ENCODE data around the gene JMJD7.

The JMJD7 gene

DNA sequence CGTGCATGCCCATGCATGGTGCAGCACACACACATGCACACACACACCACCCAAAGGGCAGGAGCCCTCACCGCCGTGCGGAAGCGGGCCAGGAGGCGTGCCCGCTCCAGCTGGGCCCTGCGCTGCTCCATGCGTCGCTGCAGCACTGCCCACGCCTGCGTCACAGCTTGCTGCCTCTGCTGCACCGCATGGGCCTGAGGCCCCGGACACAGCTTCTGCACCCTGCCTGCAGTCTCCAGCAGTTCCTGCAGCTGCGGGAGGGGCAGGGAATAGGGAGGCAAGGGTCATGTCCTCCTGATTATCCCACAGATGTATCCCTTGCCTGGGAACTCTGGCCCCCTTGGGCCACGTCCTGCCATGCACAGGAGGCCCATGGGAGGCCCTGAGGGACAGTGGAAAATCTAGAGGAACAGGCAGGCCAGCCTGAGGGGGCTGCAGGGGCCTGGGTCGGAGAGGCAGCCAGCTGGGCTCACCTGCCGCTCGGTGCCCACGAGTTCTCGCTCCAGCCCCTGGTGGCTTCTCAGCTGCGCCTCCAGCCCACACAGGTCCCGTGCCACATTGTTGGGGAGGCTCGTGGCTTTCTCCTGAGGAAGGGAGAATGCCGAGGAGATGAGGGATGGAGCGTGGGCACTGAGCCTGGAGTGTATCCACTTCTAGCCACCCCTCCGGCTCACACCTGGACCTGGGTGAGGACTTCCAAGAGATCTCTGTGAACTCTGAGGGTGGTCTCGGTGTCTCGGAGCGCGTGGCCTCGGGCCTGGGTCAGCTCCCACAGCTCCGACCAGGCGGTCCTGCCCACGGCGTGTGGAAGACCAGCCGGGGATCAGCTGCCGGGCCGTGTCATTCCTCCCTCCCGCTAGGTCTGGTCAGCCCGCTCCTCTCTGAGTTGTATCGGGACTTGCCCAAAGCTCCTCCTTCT is 42.1 kb downstream of the JMJD7 start:
- DNase-seq = no peak

DNA sequence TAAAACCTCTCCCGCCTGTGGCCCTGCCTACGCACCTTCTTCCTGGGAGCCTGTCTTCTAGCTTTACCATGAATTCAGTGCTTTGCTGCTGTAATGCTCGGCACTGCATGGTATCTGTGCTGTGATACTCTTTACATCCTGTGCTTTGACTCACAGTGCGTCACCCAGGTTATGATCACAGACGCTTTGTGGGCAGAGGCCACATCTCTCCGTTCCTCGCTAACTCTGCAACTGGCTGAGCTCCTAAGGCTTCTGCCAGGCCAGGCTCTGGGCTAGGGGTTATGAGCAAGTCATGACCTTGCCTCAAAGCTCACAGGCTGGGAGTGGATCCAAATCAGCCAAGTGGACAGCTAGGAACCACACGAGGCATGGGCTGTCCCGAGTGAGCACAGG is 42.8 kb downstream of the JMJD7 start:
- DNase-seq = peak; percentile 53

DNA sequence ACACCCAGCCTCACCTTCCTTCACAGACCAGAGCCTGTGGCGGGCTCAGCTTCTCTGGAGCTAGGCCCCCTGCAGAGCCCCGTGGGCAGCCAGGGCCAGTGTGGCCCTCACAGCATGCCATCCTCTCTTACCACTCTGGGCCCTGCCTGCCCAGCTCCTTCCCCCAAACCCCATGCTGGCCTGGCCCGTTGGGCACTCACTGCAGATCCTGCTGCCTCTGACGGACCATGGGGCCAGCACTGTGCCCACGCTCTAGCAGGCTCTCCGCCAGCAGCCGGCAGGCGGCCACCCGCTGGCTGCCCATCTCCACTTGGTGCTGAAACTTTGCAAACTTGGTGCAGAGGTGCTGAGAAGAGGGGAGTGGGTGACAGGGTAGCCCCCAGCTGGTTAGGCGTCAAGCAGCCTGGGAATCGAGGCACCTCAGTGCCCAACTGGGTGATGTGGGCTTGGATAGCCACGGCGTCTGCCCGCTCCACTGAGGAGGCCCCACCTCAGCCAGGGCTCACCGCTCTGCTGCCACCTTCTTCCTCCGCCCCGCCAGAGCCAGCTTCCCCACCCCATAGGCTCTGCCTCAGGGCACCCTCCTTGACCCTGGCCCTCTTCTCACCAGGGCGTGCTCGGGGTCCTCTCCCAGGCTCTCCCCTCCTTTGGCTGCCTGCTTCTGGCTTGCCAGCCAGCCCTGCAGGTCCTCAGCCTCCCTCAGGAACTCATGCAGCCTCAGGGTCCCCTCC is 43.4 kb downstream of the JMJD7 start:
- no peak for DNase-seq

DNA sequence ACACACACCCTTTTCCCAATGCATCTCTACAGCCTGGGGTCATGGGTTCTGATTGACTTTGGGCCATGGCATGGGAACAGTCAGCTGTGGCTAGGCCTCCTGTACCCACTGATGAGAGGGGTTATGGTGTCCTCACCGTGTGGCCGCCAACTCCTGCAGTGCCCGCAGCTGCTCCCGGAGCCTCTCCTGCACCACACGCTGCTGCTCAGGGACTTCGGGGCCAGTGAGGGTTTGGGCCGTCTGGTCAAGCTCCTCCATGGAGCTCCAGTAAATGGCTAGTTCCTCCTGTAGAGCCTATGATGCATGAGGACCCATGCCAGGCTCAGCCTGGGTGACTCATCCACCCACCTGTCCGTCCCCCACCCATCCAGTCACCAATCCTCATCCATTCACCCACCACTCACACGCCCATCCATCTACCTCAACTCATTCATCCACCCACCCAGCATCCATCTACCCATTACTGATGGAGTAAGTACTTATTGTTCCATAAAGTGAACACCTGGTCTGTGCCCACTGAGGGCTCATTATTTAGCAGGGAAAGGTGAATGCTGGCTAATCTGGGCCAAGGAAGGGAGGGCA is 44.4 kb downstream of the JMJD7 start:
- DNase-seq = no peak

DNA sequence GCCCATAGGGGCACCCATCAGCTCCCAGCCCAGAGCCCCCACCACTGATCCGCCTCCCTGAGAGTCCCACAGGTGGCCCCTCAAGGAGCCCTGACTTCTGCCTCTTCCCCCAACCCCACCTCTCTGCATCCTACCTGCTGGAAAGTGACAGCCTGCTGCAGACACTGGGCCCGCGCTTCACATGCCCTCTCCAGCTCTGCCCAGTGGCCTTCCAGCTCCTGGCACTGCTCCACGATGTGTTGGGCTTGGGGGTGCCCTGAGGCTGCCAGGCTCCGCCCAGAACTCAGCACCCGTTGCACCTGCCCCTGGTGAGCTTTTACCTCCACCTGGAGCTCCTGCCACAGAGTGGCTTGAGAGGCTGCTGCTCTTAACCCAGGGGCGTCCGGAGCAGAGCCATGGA is 45.8 kb downstream of the JMJD7 start:
- DNase-seq = no peak

DNA sequence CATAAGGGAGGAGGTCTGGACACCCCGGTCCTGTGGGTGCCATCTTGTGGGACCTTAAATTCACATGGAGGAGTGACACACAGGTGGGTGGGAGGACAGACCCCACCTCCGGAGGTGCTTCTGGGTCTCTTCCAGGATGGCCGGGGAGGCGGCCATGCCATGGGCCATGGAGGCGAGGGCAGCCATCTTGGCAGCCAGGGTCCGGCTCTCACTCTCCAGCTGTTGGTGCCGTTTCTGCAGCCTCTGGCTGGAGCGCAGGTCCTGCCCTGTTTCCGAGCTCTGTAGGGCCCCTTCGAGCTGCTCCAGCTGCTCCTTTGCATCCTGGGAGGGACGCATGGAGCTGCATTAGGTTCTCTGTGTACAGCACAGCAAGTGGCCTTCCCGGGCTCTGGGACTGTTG is 46.8 kb downstream of the JMJD7 start:
- DNase-seq = no peak

DNA sequence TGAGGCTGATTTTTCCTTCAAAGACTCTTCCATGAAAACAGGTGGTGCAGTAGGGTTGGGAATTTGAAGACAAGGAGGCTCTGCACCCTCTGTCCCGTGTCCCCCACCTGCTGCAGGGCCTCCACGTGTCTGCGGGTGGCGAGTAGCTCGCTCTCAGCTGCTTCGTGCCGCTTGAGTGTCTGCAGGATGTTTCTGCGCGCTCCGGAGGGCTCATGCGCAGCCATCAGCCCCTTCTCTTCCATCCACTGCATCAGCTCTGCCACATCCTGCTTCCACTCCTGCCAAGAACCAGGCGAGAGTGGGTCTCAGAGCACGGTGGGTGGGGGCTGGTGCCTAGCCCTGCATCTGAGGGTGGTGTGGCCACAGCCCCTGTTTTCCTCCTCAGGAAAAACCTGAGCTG is 48.1 kb downstream of the JMJD7 start:
- DNase-seq = no peak

DNA sequence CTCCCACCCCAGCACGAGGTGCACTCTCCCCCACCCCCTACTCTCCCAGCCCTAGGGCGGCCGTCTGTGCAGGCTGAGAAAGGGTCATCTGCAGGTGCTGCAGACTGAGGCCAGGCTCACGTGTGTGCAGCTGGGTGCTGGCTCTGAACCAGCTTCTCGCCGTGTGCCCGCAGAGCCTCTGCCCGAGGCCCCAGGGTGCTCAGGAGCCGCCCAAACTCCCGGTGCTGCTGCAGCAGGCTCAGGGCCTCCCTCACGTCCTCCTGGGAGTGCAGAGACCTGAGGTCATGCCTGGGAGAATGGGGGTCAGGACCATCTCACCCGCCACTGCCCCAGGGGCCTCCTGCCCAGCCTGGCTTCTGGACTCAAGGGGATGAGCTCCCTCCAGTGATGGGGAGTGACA is 48.8 kb downstream of the JMJD7 start:
- no peak for DNase-seq

DNA sequence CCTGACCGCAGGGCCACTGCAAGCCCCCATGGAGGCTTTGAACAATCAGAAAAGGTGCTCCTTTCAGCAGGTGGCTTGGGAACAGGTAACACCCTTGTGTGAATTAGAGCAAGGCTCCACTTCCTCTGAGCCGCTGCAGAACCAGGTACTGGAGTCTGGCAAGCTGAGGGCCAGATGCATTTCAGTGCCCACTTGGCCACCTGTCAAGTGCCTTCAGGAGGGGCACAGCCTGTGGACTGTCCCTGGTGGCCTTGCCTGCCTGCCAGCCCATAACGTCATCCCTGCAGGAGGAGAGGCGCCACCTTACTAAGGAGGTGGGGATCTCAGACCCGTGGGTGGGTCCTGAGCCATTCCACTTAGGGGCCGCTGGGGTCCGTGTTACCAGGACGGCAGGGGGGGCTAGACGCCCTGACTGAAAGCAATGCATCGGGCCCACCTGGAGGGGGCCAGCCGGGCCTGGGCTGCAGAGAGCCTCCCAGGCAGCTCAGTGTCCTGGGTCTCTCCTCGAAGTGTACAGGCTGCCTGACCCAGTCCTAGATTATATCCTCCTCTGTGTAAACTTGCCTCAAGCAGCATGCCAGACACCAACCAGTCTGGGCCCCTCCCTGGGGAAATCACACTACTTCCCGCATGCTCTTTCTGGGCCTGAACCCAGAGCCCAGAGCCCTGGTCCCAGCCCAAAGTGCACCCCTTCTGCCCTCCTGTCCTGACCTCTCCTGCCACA is 49.9 kb downstream of the JMJD7 start:
- DNase-seq = no peak

DNA sequence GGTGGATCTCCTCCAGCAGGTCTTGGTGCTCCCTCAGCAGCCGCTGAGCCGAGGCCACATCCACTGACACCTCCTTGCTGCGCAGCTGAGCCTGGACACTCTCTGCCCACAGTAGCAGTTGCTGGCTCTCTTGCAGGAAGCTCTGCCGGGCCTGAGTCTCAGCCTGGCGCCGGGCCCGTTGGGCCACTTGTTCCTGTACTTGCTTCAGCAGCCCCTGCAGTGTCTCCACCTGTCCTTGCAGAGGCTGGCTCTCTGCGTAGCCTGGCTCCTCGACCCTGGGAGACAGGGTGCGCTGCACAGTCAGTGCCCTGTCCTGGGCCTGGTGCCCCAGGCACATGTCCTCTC is 50.4 kb downstream of the JMJD7 start:
- no peak for DNase-seq

DNA sequence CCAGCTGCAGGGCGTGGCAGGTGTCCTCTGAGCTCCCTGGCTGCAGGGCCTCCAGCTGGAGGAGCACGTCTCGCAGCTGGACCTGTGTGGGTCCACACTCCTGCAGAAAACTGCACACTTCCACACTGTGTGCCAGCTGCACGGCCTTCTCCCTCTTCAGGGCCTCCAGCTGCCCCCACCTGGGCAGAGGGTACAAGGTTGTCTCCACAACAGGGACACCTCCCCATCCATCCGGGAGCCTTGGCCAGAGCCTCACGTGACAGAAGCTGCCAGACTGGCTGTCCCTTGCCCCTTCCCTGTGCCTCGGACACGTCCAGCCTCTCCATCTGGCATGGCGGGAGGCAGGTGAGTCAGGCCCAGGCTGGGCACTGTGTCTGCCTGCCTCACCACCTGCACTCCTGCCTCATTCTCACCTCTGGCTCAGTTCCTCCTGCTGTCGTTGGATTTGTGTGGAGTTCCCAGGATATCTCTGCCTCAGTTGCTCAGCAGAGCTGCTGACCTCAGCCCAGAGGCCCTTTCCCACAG is 51.5 kb downstream of the JMJD7 start:
- no peak for DNase-seq

DNA sequence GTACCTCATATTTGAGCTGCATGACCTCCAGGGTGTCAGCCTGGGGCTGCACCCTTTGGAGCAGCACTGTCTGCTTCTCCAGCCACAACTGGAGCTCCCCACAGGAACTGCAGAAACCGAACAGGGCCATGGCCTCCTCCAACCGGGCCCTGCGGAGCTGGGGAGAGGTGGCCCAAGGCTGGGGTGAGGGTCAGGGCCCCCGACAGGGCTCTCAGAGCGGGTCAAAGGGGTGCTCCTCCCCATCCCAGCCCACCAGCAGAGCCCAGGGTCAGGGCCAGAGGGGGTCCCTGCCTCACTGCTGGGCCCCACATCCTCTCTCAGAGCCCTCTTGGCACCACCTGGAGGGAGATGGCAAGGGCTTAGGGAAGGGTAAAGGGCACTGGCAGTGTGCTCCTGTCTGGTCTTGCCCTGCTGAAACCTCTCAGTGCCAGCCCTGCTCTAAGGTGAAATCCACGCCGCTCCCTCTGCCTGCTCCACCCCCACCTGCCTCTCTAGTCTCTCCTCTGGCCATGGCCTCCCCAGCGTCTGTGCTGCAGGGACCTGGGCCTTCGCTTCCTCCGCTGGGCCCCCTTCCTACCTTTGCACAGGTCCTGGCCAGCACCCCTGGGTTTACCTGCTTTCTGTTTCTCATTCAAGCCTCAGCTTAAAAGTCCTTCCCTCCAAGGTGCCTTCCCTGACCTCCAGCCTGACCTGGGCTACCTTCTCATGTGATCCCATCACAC is 52.4 kb downstream of the JMJD7 start:
- DNase-seq = no peak

DNA sequence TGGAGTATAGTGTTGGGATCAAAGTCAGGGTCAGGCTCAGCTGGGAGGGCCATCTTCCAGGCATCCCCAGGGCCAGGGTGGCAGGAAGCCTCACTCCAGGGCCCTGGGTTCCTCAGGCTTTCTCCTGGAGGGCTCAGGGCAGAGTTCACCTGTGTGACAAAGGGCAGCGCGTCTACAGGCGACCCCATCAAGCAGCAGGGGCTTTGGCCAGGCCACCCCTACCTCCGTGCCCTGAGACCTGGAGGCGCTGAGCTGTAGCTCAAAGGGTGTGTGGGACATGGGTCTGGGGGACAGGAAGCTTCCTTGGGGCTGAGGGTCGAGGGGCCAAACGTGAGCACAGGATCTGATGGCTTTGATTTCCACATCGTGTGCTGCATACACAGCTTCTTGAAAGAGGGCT is 53.2 kb downstream of the JMJD7 start:
- DNase-seq = no peak

DNA sequence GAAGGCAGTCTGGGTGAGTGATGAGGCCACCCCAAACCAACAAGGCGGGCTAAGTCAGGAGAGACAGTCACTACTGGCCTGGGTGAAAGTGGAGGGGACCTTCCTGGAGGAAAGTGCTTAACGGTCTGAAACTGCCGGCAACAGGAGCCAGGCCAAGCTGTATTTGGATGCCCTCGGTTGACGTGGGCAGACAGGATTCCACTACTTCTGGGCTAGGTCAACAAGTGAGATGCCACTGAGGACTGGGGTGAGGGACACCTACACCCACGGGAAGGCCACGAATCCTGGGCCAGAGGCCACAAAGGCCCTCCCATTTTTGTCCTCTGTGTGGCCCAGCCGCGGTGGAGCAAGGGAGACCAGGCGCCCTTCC is 53.6 kb downstream of the JMJD7 start:
- no peak for DNase-seq

DNA sequence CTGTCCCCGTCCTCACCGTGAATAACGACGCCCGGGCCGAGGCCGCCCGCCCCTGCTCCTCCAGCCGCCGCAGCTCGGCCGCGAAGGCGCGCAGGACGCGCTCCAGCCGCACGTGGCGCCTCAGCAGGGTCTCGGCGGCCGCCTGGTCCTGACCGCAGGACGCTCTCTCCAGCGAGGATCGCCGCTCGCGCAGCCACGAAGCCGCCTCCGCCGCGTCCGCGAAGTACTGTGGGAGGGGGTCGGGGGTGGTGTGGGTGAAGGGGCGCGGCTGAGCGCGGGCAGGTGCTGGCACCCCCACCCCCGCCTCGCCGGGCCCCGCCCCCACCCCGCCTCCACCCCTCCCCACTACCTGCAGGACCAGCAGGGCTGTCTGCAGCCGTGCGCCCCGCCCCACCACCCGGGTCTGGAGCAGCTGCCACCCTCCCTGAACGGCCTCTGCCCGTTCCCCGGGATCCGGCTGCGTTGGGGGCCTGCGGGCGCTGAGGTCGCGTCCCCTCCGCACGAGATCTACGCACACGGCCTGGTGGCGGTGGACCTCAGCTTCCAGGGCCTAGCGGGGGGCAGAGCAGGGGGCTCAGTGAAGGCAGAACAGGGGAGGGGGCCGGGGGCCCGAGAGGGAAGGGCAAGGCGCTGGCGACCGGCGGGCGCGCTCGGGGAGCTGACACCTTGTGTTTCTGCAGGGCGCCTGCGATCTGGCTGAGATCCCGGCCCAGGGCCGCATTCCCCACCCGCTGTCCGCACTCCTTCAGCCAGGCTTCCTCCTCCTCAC is 54.2 kb downstream of the JMJD7 start:
- DNase-seq = no peak

DNA sequence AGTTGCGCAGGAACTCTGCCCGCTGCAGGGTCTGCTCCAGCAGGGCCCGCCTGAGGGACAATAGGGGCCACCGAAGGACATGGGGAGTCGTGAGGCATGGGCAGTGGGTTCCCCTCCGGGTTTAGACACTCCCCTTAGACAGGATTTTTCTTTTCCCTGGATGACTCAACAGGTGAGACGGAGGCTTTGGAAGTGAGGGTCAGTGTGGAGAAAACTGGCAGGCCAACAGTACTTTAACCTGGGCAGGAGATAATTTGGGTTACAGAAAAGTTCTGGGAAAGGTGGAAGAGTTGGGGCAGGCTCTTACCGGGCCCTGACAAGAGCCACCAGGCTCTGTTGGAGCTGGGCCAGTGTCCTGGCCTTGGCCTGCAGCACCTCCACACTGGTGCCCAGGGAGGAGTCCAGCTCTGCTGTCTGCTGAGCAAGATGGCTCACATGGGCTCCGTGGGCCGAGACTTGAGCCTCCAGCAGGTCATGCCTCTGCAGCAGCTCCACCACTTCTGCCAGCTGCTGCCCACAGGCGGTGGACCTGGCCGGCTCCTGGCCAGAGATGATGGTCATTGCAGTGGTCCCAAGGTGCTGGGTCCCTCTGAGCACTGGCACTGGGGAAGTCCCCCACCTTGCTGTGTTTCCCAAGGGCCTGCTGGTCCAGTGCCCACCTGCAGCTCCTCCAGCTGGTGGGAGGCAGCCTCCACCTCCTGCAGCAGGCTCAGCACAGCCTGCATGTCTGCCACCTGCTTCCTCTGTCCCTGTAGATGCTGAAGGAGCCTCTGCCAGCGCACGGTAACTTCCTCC is 55.0 kb downstream of the JMJD7 start:
- no peak for DNase-seq

DNA sequence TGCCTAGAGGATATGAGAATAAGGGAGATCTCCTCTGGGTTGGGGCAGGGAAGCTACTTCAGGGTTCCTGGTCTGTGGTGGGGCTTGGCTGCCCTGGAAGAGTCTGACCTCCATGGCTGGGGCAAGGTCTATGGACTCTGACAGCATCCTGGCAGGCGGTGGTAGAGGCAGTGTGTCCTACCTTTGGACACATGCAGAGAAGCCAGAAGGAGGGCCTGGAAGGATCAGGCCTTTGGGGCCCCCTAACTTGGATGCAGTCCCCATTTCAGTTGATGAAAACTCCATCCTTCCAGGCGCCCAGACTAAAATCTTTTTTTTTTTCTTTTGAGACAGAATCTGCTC is 55.6 kb downstream of the JMJD7 start:
- DNase-seq = no peak

DNA sequence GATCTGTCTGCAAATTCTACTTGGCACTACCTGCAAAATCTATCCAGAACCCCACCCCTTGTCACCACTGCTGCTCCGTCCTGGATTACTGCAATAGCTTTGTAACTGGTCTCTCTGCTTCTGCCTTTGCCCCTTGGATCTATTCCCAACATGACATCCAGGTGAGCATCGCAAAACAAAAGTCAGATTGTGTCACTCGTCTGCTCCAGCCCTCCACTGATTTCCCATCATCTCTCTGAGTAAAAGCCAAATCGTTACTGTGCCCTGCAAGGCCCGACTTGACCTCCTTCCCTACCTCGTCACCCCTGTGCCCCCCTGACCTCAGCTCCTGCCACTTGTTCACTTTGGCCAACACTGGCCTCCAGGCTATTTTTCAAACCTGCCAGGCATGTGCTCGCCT is 56.6 kb downstream of the JMJD7 start:
- no peak for DNase-seq

DNA sequence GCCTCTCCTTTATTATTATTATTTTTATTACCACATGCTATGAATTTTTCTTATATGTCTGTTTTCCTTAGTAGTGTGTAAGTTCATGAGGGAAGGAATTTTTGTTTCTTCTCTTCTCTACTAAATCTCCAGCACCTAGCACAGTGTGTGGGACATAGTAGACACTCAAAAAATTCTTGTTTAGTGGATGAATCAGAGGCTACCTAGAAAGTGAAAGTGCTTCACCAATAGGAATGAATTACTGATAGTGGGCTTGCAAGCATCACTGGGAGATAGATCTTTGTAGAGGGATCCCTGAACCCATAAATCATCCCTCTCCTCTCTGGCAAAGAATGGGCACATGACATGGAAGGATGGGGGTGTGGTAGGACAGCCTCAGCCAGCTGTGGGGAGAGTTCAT is 57.4 kb downstream of the JMJD7 start:
- no peak for DNase-seq

DNA sequence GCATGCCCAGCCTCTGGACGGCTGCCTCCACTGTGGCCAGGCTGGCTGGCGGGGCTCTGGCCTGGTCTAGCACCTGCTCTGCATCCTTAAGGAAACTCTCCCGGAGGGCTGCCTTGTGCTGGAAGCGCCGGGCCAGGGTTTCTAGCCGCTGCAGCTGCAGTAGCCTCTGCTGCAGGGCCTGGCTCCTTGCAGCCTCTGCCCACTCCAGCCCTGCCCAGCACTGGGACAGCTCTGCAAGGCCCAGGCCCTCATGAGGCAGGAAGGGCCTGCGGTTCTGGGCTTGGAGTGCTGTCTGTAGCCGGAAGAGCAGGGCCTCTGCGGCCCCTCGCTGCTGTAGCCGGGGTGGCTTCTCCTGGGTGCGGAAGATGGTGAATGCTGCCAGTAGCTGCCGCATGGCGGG is 57.9 kb downstream of the JMJD7 start:
- DNase-seq = no peak

DNA sequence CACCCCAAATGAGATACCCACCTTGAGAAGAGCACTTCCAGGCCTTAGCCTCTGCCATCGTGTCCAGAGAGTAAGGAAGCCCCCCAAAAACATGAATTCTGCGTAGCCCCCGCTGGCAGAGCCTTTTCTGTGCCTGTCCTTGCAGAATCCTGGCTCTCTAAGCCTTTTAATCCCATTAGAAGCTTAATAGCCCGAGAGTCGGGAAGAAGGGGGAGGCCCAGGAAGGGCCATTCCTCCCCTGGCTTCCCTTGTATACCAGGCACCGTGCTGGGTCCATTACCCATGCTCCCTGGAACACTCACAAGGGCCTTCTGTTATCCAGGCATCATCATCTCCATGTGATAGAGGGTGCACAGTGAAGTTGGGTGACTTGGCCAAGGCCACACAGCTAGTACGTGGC is 58.8 kb downstream of the JMJD7 start:
- DNase-seq = no peak
